ENCODE data around the gene PCDHGA12. TPM values are rescaled to one million over a fixed set of nuclear protein-coding genes. Genes with fewer than 3 reads are reported as not detected.

The PCDHGA12 gene
- total and polyA plus RNA-seq, 2 experiments from 2014 or later: 0.68 to 3.5 TPM

DNA sequence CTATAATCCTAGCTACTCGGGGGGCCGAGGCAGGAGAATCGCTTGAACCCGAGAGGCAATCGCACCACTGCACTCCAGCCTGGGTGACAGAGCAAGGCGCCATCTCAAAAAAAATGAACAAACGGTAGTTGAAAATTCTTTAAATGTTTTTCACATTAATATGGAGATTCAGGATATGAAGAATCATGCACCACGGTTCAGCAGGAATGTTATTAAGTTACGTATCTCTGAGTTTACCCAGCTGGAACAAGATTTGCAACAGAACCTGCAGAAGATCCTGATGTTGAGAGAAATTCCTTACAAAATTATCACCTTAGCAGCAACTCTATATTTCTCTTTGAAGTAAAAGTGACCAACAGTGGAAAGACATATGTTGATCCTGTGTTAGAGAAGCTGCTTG lies 10.0 kb downstream of the PCDHGA12 start:
- H3K36me3 ChIP-seq (ENCODE audit: insufficient read depth): no peaks in the 10 kb centered on the region
- H3K4me3 Mint-ChIP-seq: no peak overlapping the region
- H3K79me2 ChIP-seq (replicated peaks; ENCODE audit: insufficient read depth): no peaks in the 10 kb centered on the region
- peaks cover 14% of the 10 kb centered on the region for H3K36me3 Mint-ChIP-seq (ENCODE audit: low read depth)
- no peak overlapping the region for H3K27ac ChIP-seq (ENCODE audit: low read depth)
- DNase-seq (ENCODE audit: low spot score) (no peak), ATAC-seq (no peak)
- H3K27me3 ChIP-seq (ENCODE audit: insufficient read depth): no peaks in the 10 kb centered on the region
- H3F3A ChIP-seq (replicated peaks; ENCODE audit: low read depth): no peaks in the 10 kb centered on the region
- no peaks in the 10 kb centered on the region; the same call in 1 of the 2 replicates for H4K20me1 ChIP-seq (replicated peaks; ENCODE audit: insufficient read depth)
- H3K4me1 ChIP-seq (ENCODE audit: insufficient read depth): peaks cover 10% of the 10 kb centered on the region
- H3K9me2 ChIP-seq (ENCODE audit: insufficient read depth): no peaks in the 10 kb centered on the region
- TF ChIP-seq EZH2 (IDR thresholded peaks at IDR 0.05; ENCODE audit: low read depth, unreplicated experiment): no peak
- TF ChIP-seq, protein P1, sequence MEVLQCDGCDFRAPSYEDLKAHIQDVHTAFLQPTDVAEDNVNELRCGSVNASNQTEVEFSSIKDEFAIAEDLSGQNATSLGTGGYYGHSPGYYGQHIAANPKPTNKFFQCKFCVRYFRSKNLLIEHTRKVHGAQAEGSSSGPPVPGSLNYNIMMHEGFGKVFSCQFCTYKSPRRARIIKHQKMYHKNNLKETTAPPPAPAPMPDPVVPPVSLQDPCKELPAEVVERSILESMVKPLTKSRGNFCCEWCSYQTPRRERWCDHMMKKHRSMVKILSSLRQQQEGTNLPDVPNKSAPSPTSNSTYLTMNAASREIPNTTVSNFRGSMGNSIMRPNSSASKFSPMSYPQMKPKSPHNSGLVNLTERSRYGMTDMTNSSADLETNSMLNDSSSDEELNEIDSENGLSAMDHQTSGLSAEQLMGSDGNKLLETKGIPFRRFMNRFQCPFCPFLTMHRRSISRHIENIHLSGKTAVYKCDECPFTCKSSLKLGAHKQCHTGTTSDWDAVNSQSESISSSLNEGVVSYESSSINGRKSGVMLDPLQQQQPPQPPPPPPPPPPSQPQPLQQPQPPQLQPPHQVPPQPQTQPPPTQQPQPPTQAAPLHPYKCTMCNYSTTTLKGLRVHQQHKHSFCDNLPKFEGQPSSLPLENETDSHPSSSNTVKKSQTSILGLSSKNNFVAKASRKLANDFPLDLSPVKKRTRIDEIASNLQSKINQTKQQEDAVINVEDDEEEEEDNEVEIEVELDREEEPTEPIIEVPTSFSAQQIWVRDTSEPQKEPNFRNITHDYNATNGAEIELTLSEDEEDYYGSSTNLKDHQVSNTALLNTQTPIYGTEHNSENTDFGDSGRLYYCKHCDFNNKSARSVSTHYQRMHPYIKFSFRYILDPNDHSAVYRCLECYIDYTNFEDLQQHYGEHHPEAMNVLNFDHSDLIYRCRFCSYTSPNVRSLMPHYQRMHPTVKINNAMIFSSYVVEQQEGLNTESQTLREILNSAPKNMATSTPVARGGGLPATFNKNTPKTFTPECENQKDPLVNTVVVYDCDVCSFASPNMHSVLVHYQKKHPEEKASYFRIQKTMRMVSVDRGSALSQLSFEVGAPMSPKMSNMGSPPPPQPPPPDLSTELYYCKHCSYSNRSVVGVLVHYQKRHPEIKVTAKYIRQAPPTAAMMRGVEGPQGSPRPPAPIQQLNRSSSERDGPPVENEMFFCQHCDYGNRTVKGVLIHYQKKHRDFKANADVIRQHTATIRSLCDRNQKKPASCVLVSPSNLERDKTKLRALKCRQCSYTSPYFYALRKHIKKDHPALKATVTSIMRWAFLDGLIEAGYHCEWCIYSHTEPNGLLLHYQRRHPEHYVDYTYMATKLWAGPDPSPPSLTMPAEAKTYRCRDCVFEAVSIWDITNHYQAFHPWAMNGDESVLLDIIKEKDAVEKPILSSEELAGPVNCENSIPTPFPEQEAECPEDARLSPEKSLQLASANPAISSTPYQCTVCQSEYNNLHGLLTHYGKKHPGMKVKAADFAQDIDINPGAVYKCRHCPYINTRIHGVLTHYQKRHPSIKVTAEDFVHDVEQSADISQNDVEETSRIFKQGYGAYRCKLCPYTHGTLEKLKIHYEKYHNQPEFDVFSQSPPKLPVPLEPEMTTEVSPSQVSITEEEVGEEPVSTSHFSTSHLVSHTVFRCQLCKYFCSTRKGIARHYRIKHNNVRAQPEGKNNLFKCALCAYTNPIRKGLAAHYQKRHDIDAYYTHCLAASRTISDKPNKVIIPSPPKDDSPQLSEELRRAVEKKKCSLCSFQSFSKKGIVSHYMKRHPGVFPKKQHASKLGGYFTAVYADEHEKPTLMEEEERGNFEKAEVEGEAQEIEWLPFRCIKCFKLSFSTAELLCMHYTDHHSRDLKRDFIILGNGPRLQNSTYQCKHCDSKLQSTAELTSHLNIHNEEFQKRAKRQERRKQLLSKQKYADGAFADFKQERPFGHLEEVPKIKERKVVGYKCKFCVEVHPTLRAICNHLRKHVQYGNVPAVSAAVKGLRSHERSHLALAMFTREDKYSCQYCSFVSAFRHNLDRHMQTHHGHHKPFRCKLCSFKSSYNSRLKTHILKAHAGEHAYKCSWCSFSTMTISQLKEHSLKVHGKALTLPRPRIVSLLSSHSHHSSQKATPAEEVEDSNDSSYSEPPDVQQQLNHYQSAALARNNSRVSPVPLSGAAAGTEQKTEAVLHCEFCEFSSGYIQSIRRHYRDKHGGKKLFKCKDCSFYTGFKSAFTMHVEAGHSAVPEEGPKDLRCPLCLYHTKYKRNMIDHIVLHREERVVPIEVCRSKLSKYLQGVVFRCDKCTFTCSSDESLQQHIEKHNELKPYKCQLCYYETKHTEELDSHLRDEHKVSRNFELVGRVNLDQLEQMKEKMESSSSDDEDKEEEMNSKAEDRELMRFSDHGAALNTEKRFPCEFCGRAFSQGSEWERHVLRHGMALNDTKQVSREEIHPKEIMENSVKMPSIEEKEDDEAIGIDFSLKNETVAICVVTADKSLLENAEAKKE (CRISPR knock-in tag; IDR thresholded peaks at IDR 0.05): no peak
- no peak for TF ChIP-seq STAT1 (IDR thresholded peaks at IDR 0.05; ENCODE audit: unreplicated experiment)
- TF ChIP-seq JUNB (IDR thresholded peaks at IDR 0.05; ENCODE audit: unreplicated experiment): no peak
- TF ChIP-seq CTCF (conservative IDR thresholded peaks at IDR 0.05; ENCODE audit: low read depth in 2 of 2): no peak
- no peak for TF ChIP-seq REST (IDR thresholded peaks at IDR 0.05; ENCODE audit: unreplicated experiment)
- TF ChIP-seq ZNF331 (CRISPR knock-in tag; IDR thresholded peaks at IDR 0.05; ENCODE audit: low read depth): no peak
- no peak for TF ChIP-seq CREB1 (CRISPR knock-in tag; IDR thresholded peaks at IDR 0.05; ENCODE audit: low read depth)
- TF ChIP-seq EZH2phosphoT487 (IDR thresholded peaks at IDR 0.05; ENCODE audit: unreplicated experiment): no peak
- TF ChIP-seq ZNF114 (CRISPR knock-in tag; IDR thresholded peaks at IDR 0.05): no peak
- TF ChIP-seq POLR2AphosphoS5 (IDR thresholded peaks at IDR 0.05; ENCODE audit: low read depth): no peak
- TF ChIP-seq NANOG (IDR thresholded peaks at IDR 0.05; ENCODE audit: borderline replicate concordance): no peak
- TF ChIP-seq ETS1 (IDR thresholded peaks at IDR 0.05): no peak
- peaks cover 9% of the 10 kb centered on the region for H3K4me1 Mint-ChIP-seq
- no peak overlapping the region for H2AFZ ChIP-seq
- no peak overlapping the region for H3K4me3 ChIP-seq
- H3K4me2 ChIP-seq: no peak overlapping the region
- H3K9me3 Mint-ChIP-seq: peaks cover 12% of the 10 kb centered on the region; the same call in 1 of the 3 replicates
- H3K27ac Mint-ChIP-seq: no peak overlapping the region
- no peaks in the 10 kb centered on the region for H3K27me3 Mint-ChIP-seq (ENCODE audit: insufficient read depth, low read depth, poor library complexity)

Measured in GM23338 (cell line).